NCI-H774 (cell line): Measurements from ENCODE around the gene PLEKHH3.
A peak's percentile ranks its signal among the peaks of the same experiment; 100 is the strongest.

Experiments used
- DNase-seq: peaks from one replicate; lab custom pipeline; 2025; lab: John Stamatoyannopoulos, UW

Gene PLEKHH3

GRCh38 chr17:42685831-42686230, 9.0 kb upstream of the PLEKHH3 start:
- DNase-seq, result no peak

GRCh38 chr17:42684929-42685556, 8.2 kb upstream of the PLEKHH3 start:
- DNase-seq, result no peak

- no peak for DNase-seq
These were observed 6.7 kb upstream of the PLEKHH3 start for GRCh38 chr17:42683407-42684034.

- DNase-seq, result no peak
These were observed 6.1 kb upstream of the PLEKHH3 start for GRCh38 chr17:42682722-42683403.

GRCh38 chr17:42681976-42682721, 5.4 kb upstream of the PLEKHH3 start, which contains the start of gene CNTNAP1:
Gene CNTNAP1, plus strand, starts transcription at chr17:42682531. Its CDS starts 299 bp downstream, at chr17:42682830.
- DNase-seq, result peak; percentile 65

GRCh38 chr17:42680331-42680808, 3.6 kb upstream of the PLEKHH3 start:
- no peak for DNase-seq

GRCh38 chr17:42679492-42680330, 2.9 kb upstream of the PLEKHH3 start:
- peak; percentile 84 for DNase-seq

- peak; percentile 74 for DNase-seq
These were observed 2.2 kb upstream of the PLEKHH3 start for GRCh38 chr17:42678951-42679491.

- peak; percentile 94 for DNase-seq
These were observed 1.4 kb upstream of the PLEKHH3 start for GRCh38 chr17:42677921-42678781.

GRCh38 chr17:42677012-42677857, 441 bp upstream of the PLEKHH3 start:
- peak; percentile 100 for DNase-seq

- DNase-seq, result peak; percentile 38
These were observed 800 bp downstream of the PLEKHH3 start for GRCh38 chr17:42675965-42676423.

GRCh38 chr17:42675348-42675964, 1.3 kb downstream of the PLEKHH3 start:
- DNase-seq, result peak; percentile 54

- DNase-seq, result peak; percentile 54
These were observed 1.9 kb downstream of the PLEKHH3 start for GRCh38 chr17:42674755-42675347.

- no peak for DNase-seq
These were observed 2.7 kb downstream of the PLEKHH3 start for GRCh38 chr17:42673885-42674754.

- no peak for DNase-seq
These were observed 3.4 kb downstream of the PLEKHH3 start for GRCh38 chr17:42673266-42673884.

- no peak for DNase-seq
These were observed 4.8 kb downstream of the PLEKHH3 start for GRCh38 chr17:42672038-42672437.
